Inflammatory macrophage treated with lipopolysaccharide for 4 hours (primary cell): Measurements from ENCODE around the gene PARD3B.

Experiments used
- DNase-seq: peaks from one replicate; pipeline ENCODE4 v3.0.0-alpha.2; 2020

The PARD3B gene

GRCh38 chr2:205377324-205377723, 832.0 kb downstream of the PARD3B start:
- no peak for DNase-seq

GRCh38 chr2:205383601-205384000, 838.3 kb downstream of the PARD3B start:
- DNase-seq: no peak

- no peak for DNase-seq
Observed at GRCh38 chr2:205386109-205386508, 840.8 kb downstream of the PARD3B start.

GRCh38 chr2:205387350-205388055, 842.2 kb downstream of the PARD3B start:
- no peak for DNase-seq

- DNase-seq: no peak
Observed at GRCh38 chr2:205390866-205391265, 845.6 kb downstream of the PARD3B start.

GRCh38 chr2:205401511-205401910, 856.2 kb downstream of the PARD3B start:
- DNase-seq: no peak

- DNase-seq: no peak
Observed at GRCh38 chr2:205402011-205402410, 856.7 kb downstream of the PARD3B start.

DNA sequence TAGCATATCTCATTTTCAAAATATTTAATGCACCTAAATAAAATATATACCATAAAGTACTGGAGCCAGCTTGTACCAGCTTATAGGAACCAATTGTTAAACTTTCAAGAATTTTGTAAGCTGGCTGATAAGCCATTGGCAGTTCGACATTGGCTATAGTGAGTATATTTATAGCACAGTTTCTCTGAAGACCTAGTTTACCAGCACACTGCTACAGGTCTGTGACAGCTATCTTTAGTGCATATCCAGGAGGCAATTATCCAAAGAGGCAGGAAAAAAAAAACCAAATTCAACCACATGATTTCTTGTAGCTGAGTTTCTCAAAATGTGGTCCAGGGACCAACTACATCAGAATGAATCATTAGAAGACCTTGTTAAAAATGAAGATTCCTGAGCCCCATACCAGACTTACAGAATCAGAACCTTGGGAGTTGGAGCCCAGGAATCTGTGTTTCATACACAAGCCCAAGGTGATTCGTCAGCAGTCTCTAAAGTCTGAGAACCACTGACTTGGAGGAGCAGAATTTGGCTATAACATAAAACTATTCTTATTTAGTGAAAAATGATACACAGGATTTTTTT, 858.1 kb downstream of the PARD3B start:
- DNase-seq: no peak

DNA sequence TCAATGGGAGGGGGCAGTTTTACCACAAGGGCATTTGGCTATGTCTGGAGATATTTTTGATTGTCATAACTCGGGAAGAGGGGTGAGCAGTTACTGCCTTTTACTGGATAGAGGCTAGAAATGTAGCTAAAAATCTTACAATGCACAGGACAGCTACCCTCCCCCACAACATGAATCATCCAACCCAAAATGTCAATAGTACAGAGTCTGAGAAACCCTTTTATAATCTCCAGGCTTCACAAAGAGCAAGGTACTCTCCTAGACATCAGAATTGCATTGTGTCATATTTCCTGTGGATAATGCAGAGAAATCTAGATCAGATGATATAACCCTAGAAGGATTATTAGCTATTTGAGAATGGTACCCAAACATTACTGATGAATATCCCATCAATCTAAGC, 859.9 kb downstream of the PARD3B start:
- DNase-seq: no peak

GRCh38 chr2:205405752-205406151, 860.5 kb downstream of the PARD3B start:
- DNase-seq: no peak

DNA sequence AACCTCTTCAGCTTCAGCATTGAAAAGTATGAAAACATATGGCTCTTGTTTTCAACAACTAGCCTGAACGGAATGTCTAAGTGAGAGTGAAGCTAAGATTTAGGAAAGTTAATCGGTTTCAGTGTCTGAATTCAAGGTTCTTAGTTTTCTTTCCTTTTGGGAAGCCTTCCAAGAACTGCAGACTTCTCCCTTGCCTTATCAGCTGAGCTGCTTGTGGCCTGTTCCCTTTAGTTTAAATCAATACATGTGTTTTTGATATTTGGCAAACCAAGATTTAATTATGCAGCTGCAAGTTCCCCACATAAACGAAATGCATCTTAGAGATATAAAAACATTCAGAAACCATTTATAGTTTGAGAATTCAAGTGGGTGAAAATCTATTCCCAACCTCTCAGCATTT, 862.7 kb downstream of the PARD3B start:
- no peak for DNase-seq

- DNase-seq: no peak
Observed at GRCh38 chr2:205408696-205409095, 863.4 kb downstream of the PARD3B start.

DNA sequence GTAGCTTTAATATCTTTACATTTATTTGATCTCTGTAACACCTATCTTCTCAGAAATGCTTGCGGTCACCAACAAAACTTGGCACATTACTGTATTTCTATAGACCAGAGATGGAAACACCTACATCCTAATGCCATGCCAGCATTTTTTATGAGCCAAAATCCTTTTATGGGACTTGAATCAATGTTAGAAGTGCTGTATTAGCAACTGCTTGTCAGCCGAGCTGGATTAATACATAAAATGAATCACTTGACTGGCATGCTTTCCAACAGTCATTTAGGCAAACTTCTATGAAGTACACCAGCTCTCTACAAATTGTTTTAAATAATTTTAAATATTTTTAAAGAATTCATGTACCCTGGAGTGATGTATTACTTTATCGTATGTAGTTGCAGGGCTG, 864.1 kb downstream of the PARD3B start:
- DNase-seq: no peak

DNA sequence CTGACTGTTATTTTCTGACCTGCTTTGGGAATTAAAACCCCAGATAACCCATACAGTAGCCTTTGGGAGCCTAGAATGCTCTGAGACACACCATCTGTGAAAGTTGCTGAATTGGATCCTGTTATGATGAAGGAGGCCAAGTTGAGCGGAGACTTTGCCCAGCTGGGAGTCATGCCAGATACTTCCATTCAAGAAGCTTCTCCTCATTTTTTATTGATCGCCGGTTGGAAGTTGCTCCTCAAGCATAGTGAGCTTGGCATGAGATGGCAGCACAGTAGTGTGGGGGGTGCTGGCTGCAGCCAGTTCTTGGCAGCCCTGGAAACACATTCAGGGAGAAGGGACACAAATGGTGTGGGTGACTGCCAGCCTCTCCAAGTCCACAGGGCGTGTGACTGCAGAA, 866.3 kb downstream of the PARD3B start:
- DNase-seq: no peak

DNA sequence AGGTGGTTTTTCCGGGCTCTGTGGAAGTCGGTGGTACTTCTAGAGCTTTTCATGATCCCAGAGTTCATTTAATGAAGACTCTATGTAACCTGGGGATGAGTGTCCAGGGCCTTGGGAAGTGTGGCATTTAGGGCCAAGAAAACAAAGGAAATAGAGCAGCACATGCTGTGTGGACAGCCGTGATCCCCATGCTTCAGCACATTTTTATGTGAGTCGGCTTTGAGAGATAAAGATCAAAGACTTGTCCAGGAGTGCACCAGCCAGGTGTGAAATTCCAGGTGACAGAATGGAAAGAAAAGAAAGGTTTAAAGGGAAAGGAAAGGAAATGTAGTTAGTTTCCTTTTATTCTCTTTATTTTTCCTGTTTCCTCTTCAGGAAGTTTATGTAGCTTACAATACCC, 879.1 kb downstream of the PARD3B start:
- DNase-seq: no peak

DNA sequence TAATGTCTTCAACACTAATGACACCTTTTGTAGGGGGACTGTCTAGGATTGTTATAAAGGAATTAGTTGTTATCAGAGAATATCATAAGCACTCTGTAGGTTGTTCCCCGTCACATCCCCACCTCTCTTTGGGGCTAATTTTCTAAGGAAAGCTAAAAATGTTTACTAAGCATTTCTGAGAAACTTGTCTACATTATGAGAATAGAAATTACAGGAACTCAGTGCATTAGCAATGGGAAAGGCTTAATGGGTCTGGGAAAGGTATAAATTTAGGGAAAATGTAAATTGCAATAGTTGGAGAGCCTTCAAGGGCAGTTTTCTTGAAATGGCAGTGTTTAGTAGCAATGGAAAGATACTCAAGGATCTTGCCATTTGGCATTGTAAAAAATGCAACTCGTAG, 879.8 kb downstream of the PARD3B start:
- DNase-seq: no peak

- no peak for DNase-seq
Observed at GRCh38 chr2:205427112-205427511, 881.8 kb downstream of the PARD3B start.

GRCh38 chr2:205428811-205429210, 883.5 kb downstream of the PARD3B start:
- no peak for DNase-seq

DNA sequence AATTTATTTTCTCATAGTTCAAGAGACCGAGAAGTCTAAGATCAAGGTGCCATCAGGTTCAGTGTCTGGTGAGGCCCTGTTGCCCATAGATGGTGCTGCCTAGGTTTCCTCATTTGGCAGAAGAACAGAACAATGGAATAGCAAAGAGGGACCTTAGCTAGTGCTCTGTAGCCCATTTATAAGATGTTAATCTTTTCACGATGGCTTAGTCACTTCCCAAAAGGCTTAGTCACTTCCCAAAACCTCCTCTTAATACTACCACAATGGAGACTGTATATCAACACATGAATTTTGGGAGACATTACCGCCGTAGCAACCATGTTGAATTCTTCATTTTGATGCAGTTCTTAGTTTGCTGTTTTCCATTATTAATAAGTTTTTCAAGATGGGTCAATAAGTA, 890.7 kb downstream of the PARD3B start:
- DNase-seq: no peak

DNA sequence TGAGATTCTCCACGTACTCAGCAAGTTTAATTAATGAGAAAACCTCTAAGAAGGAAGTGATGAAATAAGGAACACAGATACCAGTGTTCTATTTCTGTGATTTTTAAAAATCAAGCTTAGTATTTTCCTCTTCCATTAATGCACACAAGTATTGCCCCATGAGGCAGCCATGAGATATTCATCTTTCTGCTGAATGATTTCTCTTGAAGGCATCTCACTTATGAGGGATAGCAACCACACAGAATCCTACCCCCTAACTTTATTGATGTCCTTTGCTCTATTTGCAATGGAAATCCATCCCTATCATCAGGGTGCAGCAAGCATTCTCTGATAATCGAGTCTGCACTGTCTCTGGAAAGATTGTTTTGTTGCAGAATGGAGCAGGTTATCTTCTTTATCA, 893.0 kb downstream of the PARD3B start:
- no peak for DNase-seq

GRCh38 chr2:205439621-205440020, 894.3 kb downstream of the PARD3B start:
- no peak for DNase-seq

GRCh38 chr2:205441524-205441923, 896.2 kb downstream of the PARD3B start:
- no peak for DNase-seq

DNA sequence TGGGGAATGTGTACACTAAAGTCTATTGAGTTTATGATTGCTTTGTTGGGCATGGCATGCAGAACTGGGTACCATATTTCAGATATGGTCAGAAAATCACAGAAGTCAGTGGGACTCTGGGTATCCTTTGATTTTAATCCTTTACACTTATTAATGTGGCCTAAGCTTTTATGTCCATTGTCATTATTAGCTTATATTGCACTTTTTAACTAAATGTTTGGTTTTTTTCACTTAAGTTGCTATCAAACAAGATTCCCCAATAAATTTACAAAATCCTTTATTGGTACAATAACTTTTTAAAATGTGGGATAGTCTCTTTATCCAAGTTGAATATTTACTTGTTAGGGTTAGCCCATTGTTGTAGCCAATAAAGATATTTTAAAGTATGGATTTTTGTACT, 902.9 kb downstream of the PARD3B start:
- no peak for DNase-seq

DNA sequence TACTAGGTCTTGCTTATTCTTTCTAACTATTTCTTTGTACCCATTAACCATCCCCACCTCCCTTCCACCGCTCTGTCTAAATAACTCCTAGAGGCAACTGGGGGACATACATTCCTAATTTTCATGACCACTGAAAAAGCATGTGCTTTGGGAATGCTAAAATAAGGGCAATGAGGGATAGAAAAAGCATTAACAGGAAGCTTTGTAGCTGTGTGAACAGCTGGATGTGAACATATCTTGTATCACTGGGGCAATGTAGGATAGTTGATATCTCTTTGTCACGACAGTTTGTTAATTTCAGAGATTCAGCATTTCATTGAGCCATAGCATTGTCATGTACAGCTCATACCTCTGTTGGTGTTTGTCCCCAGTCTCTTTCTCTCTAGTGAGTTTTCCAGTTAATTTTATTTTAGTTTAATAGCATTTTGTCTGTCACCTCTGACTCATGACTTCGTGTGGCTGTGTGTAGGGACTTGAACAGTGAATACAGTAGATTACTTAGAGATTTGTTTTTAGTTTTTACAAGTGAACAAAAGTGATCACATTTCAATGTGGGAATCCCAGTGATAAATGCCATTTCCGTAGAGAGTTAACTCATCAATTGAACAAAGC, 906.7 kb downstream of the PARD3B start:
- no peak for DNase-seq

- DNase-seq: no peak
Observed at GRCh38 chr2:205453202-205453601, 907.9 kb downstream of the PARD3B start.
